OCI-LY3 (cell line): ENCODE measurements around the gene ATP6V0A1.

ENCODE experiments used
- H2AFZ ChIP-seq: fragments of 200-600, 300-600 bp; shearing (Covaris generic); 2 replicates; pipeline ENCODE4 v1.6.0; 2014; ENCODE audit warnings: antibody characterized with exemption, low read depth, low read length
- H3K27ac ChIP-seq: fragments of 200-600, 300-600 bp; sonication (generic); 2 replicates; pipeline ENCODE4 v1.5.1; 2014; ENCODE audit warnings: mild to moderate bottlenecking, low read length, moderate library complexity, mixed read lengths
- H3K27me3 ChIP-seq: fragments of 200-600, 300-600 bp; sonication (generic); 2 replicates; pipeline ENCODE4 v1.6.1; 2014; ENCODE audit warnings: low read depth, low read length, mixed read lengths
- H3K36me3 ChIP-seq: fragments of 200-600, 300-600 bp; sonication (generic); replicated peaks from 2 replicates; pipeline ENCODE3; 2014; ENCODE audit warnings: low read depth, low read length, mixed read lengths
- H3K4me1 ChIP-seq: fragments of 300-600, 200-600 bp; sonication (generic); 2 replicates; pipeline ENCODE4 v1.6.1; 2014; ENCODE audit warnings: low read length, mixed read lengths
- H3K4me2 ChIP-seq: fragments of 200-600, 300-600 bp; sonication (generic); 2 replicates; pipeline ENCODE4 v1.6.1; 2014; ENCODE audit warnings: low read length, mixed read lengths
- H3K4me3 ChIP-seq: fragments of 300-600, 200-600 bp; sonication (generic); 2 replicates; pipeline ENCODE4 v1.5.1; 2014; ENCODE audit warnings: antibody characterized with exemption, mild to moderate bottlenecking, low read length, moderate library complexity
- H3K79me2 ChIP-seq: fragments of 300-600, 200-600 bp; shearing (Covaris generic); 2 replicates; pipeline ENCODE4 v1.6.1; 2014; ENCODE audit warnings: mild to moderate bottlenecking, low read length, mixed read lengths
- H3K9ac ChIP-seq: fragments of 300-600, 200-600 bp; shearing (Covaris generic); 2 replicates; pipeline ENCODE4 v1.6.0; 2014; ENCODE audit warnings: mild to moderate bottlenecking, low read length, moderate library complexity
- H3K9me3 ChIP-seq: fragments of 200-600, 300-600 bp; shearing (Covaris generic); 2 replicates; pipeline ENCODE4 v1.6.1; 2014; ENCODE audit warnings: low read length, mixed read lengths; ENCODE audit not compliant: insufficient read depth
- H4K20me1 ChIP-seq: fragments of 200-600, 300-600 bp; sonication (generic); 2 replicates; pipeline ENCODE4 v1.6.1; 2016; ENCODE audit warnings: low read length, mixed read lengths; ENCODE audit not compliant: insufficient read depth
- EZH2phosphoT487 ChIP-seq: fragments of 200-600 bp; shearing (Covaris generic); IDR thresholded peaks from 2 replicates; pipeline ENCODE4 v1.6.1; 2018; ENCODE audit warnings: antibody characterized with exemption, mixed run types, low read depth
- TF ChIP-seq, protein P1 (sequence below): fragments of 200-600, 300-600 bp; sonication (generic); IDR thresholded peaks from 2 replicates; pipeline ENCODE4 v1.5.1; 2014; ENCODE audit warnings: antibody characterized with exemption, low read length, low read depth

ATP6V0A1 gene

DNA sequence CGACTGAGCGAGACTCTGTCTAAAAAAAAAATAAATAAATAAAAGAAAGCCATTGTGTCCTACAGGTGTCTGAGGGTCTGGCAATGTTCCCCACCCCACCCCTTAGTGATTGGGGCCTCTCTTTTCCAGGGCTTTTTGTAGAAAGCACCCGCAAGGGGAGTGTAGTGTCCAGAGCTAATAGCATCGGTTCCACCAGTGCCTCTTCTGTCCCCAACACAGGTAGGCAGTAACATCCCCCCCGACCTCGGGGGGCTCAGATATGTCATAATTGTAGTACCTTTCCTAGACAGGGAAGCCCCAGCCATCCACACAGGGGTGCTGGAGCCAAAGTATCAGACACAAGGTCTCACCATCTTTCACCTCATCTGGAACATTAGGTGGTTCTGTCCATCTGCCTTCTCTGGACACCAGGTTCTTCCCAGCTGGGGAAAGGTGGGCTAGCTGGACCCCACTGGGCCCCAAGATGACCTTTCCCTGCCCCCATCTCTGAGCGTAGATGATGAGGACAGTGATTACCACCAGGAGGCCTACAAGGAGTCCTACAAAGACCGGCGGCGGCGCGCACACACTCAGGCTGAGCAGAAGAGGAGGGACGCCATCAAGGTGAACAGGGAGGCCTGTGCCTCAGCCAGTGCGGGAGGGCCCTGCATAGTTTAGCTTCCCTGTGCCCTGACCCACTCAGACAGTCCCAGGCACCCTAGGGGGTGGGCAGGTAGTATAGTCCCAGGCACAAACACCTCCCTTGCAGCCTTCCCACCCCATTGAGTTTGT, 109.8 kb downstream of the ATP6V0A1 start:
- no peak for TF ChIP-seq EZH2phosphoT487
- TF ChIP-seq, protein P1, sequence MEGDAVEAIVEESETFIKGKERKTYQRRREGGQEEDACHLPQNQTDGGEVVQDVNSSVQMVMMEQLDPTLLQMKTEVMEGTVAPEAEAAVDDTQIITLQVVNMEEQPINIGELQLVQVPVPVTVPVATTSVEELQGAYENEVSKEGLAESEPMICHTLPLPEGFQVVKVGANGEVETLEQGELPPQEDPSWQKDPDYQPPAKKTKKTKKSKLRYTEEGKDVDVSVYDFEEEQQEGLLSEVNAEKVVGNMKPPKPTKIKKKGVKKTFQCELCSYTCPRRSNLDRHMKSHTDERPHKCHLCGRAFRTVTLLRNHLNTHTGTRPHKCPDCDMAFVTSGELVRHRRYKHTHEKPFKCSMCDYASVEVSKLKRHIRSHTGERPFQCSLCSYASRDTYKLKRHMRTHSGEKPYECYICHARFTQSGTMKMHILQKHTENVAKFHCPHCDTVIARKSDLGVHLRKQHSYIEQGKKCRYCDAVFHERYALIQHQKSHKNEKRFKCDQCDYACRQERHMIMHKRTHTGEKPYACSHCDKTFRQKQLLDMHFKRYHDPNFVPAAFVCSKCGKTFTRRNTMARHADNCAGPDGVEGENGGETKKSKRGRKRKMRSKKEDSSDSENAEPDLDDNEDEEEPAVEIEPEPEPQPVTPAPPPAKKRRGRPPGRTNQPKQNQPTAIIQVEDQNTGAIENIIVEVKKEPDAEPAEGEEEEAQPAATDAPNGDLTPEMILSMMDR = no peak
- H4K20me1 ChIP-seq = 0 out of 2 replicates have a peak, but pooled peaks cover 2% of the 10 kb centered on the region
- no peak overlapping the region for H3K4me3 ChIP-seq
- peaks cover 57% of the 10 kb centered on the region for H3K36me3 ChIP-seq
- no peaks in the 10 kb centered on the region for H3K27me3 ChIP-seq
- H3K4me2 ChIP-seq = no peak overlapping the region
- H3K9ac ChIP-seq = no peak overlapping the region
- peaks cover 22% of the 10 kb centered on the region for H3K4me1 ChIP-seq
- no peak overlapping the region for H3K27ac ChIP-seq
- no peak overlapping the region for H2AFZ ChIP-seq
- H3K79me2 ChIP-seq = peaks cover 23% of the 10 kb centered on the region
- no peaks in the 10 kb centered on the region for H3K9me3 ChIP-seq

DNA sequence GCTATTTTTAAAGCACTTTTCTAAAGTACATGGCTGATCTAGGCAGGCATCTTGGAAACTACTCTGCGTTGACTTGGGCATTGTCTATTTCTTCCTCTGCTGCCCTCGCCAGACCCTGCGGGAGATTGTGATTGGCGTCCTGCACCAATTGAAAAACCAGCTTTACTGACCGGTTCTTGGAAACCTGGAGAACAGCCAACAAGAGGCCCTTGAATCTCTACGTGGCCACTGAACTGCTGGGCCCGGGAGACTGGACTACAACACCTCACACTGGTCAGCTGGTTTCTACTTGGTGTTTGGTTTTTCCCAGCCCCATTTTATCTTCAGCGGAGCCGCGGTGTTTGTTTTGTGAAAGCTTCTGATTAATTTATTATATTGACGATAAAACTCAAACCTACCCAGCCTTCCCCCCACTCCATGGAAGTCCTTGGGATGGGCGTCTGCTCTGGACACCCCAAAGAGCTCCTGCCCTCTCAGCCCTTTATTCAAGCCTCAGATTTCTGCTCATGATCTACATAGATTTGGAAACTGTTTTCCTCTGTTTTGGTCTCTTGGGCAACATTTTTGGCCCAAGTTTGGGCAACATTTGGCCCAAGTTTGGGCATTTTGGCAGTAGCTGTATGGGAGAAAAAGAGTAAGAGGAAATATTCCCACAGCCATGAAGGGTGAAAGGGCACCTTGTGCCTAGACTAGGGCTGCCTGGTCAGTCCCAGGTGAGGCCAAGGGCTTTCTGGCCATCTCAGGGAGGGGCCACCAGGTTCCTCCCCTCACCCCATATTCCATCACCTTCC, 113.0 kb downstream of the ATP6V0A1 start:
- Histone ChIP-seq H4K20me1 (0 out of 2 replicates have a peak, but pooled peaks cover 2% of the 10 kb centered on the region), H3K27me3 (no peaks in the 10 kb centered on the region), H3K4me1 (peaks cover 20% of the 10 kb centered on the region; the same call in 1 of the 2 replicates)

More for the DNA sequence above, 113.0 kb downstream of the ATP6V0A1 start:
- no peaks in the 10 kb centered on the region for H3K9me3 ChIP-seq
- no peak overlapping the region for H3K4me2 ChIP-seq
- H3K9ac ChIP-seq = no peak overlapping the region
- peaks cover 62% of the 10 kb centered on the region for H3K36me3 ChIP-seq
- H3K27ac ChIP-seq = no peak overlapping the region
- peaks cover 29% of the 10 kb centered on the region for H3K79me2 ChIP-seq
- TF ChIP-seq EZH2phosphoT487 = no peak
- TF ChIP-seq, protein P1 = no peak
- no peak overlapping the region for H3K4me3 ChIP-seq
- H2AFZ ChIP-seq = no peak overlapping the region
